Subcutaneous adipose tissue (tissue), 4 donors: ENCODE results near the gene COA6. TPM values are rescaled to one million over a fixed set of nuclear protein-coding genes. Genes with fewer than 3 reads are reported as not detected.

ENCODE experiments used
- total RNA-seq, 4 donors: library from RNA; depleted of rRNA; stranded (reverse); fragments of >200 nt; gene quantifications; one replicate each; pipeline ENCODE4 v1.1.0, GENCODE V29; 2016
- TF ChIP-seq, protein P1 (sequence below): fragments of 450-650 bp; IDR thresholded peaks from one replicate; pipeline ENCODE4 v1.5.1; 2016; ENCODE audit warnings: low read depth, mild to moderate bottlenecking, control low read depth, antibody characterized with exemption, moderate library complexity

Gene COA6
- total RNA-seq, 4 donors from 2014 or later = 15.1 to 24.8 (median 19.3) TPM

- TF ChIP-seq, protein P1, sequence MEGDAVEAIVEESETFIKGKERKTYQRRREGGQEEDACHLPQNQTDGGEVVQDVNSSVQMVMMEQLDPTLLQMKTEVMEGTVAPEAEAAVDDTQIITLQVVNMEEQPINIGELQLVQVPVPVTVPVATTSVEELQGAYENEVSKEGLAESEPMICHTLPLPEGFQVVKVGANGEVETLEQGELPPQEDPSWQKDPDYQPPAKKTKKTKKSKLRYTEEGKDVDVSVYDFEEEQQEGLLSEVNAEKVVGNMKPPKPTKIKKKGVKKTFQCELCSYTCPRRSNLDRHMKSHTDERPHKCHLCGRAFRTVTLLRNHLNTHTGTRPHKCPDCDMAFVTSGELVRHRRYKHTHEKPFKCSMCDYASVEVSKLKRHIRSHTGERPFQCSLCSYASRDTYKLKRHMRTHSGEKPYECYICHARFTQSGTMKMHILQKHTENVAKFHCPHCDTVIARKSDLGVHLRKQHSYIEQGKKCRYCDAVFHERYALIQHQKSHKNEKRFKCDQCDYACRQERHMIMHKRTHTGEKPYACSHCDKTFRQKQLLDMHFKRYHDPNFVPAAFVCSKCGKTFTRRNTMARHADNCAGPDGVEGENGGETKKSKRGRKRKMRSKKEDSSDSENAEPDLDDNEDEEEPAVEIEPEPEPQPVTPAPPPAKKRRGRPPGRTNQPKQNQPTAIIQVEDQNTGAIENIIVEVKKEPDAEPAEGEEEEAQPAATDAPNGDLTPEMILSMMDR = no peak
Observed at GRCh38 chr1:234355782-234356510, 17.3 kb upstream of the COA6 start.

DNA sequence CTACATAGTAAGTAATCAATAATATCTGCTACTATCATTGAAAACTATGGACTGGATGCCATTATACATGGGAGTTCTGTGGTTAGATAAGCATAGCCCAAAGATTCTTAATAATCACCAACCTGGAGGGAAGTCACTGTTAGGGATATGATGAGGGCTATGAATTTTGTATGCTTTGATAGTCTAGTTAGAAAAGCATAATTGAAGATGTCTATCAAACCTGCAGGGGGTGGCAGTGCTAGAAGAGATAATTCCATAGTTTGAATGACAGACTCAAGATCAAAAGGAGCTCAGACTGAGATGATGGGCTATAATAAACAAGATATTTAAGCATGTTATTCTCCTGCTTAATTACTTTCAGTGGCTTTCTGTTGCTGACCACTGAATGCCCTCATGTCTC, 15.4 kb upstream of the COA6 start:
- TF ChIP-seq, protein P1 = no peak

DNA sequence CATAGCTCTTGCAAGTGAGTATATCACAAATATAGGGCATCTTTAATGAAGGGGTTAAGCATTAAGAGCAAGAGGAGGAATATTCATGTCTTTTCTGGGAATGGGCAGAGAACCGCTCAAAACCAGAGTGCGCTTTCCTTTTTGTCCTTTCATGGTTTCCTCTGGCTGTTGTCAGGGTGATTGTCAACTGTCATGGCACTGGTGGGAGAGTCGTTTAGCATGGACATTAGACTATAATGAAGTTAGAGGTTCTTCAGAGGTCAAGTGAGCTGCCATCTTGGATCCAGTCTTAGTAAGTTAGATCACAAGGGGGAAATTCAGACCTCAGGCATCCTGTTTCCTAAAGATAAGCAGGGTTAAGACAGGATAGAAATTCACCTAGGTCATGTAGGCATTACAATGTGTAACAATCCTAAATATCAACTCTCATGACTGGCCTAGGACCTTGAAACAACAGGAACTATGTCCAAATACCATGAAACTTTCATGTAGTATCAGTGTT, 12.1 kb upstream of the COA6 start:
- TF ChIP-seq, protein P1 = no peak

DNA sequence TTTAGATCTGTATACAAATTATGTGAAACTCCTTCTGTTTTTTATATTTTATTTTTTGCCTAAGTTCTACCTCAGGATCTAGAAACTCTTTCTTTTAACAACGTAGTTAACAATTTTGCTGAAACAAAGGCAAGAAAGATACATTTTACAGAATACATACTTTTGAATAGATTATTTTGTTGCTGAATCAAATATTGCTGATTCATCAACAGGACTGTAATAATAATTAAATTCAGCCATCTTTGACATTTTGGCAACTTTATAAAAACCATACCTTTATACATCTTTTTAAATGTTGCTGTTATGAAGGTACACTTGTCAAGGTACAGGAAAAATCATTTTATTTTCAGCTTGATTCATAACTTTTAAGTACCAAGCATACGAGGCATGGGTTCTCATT, 10.7 kb upstream of the COA6 start:
- TF ChIP-seq, protein P1 = no peak

- TF ChIP-seq, protein P1 = no peak
Observed at GRCh38 chr1:234368320-234369032, 4.8 kb upstream of the COA6 start.

GRCh38 chr1:234369033-234369430, 4.2 kb upstream of the COA6 start:
- TF ChIP-seq, protein P1 = no peak

DNA sequence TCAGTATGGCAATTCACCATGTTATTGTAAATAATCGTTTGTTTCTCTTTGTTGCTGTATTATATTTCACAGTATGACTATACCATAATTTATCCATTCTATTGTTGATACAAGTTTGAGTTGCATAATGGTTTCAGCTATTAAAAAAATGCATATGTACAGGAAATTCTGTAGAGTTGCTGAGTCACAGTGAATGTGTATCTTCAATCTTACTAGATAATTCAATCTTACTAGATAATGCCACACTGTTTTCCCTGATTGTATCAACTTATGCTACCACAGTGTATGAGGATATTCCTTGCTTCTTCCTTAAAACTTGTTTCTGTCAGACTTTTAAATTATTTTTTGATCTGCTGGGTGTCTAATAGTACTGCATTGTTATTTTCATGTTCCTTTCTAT, 3.5 kb upstream of the COA6 start:
- TF ChIP-seq, protein P1 = no peak
